ENCODE data around the gene BRD3.

DNA sequence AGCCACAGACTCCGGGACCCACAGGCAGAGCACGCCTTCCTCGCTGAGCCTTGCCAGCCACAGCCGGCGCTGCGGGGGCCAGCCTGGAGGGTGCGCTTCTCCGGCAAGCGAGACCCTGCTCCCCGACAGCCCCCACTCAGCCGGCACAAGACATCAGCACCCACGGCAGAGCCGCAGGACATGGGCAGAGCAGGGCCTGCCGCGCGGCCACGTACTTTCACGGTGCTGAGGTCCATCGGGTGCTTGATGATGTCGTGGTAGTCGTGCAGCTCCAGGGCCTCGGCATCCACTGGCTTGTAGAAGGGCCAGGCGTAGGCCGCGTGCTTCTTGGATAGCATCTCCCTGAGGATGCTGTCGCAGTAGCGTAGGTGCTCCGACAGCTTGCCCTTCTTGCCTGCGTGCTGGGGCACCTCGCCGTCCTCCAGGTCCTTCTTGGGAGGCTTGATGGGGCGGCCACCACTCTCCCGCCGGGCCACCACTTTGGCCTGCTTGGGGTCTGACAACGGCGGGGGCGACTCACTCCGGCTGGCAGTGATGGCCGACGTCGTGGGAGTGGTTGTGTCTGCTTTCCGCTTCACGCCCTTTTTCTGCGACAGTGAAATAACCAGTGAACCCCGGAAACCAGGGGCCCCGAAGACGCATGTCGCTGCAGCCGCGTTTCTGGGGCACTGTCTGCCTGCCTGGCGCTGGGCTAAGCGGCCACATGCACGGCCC is 19.8 kb downstream of the BRD3 start:
- TF ChIP-seq, protein P1, sequence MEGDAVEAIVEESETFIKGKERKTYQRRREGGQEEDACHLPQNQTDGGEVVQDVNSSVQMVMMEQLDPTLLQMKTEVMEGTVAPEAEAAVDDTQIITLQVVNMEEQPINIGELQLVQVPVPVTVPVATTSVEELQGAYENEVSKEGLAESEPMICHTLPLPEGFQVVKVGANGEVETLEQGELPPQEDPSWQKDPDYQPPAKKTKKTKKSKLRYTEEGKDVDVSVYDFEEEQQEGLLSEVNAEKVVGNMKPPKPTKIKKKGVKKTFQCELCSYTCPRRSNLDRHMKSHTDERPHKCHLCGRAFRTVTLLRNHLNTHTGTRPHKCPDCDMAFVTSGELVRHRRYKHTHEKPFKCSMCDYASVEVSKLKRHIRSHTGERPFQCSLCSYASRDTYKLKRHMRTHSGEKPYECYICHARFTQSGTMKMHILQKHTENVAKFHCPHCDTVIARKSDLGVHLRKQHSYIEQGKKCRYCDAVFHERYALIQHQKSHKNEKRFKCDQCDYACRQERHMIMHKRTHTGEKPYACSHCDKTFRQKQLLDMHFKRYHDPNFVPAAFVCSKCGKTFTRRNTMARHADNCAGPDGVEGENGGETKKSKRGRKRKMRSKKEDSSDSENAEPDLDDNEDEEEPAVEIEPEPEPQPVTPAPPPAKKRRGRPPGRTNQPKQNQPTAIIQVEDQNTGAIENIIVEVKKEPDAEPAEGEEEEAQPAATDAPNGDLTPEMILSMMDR (IDR thresholded peaks at IDR 0.05), result no peak
- no peak for TF ChIP-seq POLR2AphosphoS5 (IDR thresholded peaks at IDR 0.05)
